NCI-H748 (cell line): ENCODE results near the gene MYO16.
A peak's percentile ranks its signal among the peaks of the same experiment; 100 is the strongest.

Experiments
- DNase-seq: peaks from one replicate; lab custom pipeline; 2025; ENCODE audit not compliant: unreplicated experiment; lab: John Stamatoyannopoulos, UW

Gene MYO16

DNA sequence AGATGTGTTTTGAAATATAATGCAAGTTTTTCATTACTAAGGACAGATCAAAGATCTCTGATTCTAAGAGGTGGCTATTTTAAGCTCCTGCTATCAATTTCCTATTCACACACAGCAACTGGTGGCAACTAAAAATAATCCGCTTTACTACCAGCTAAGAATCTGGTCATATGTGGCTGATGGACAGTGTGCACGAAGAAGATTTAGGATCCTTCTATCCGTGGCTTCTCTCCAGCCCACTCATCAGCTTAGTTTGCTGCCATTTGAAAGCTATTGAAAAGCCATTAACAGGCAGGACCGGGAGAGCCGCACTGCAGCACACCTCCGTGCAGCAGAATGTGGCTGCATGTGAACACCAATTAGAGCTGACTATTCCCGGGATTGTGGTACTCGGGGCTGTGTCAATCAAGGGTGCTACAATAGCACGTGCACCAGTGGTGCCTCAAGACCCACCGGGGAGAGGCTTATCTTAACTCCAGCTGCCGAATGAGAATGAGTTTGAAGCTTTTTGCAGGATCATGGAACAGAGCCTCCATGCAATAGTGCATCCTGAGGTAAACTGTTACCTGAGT, at the start of gene MYO16:
Gene MYO16 (plus strand): TSS at position 431 of the 572 bp plus-strand sequence. CDS start 234 bp downstream, outside the sequence.
- peak; percentile 34 for DNase-seq

GRCh38 chr13:108586826-108587225, 42.6 kb upstream of the MYO16 start:
- no peak for DNase-seq

DNA sequence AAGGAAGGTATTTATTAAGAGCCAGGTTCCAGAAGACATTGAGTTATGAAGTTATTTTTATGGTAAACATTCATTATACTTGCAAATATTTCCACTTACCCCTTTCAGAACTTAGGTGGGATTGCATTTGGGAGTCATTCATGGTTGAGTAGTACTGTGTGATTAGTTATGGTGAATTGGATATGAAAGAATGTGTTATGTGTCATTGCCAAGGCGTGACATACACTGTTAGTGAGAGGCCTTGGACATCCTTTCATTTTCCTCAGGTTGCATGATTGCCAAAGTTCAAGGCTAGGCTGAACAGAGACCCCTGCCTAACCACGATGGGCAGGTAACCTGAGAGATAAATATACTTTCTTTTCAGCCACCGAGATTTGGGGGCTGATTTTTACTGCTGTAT, 40.9 kb upstream of the MYO16 start:
- DNase-seq, result no peak

DNA sequence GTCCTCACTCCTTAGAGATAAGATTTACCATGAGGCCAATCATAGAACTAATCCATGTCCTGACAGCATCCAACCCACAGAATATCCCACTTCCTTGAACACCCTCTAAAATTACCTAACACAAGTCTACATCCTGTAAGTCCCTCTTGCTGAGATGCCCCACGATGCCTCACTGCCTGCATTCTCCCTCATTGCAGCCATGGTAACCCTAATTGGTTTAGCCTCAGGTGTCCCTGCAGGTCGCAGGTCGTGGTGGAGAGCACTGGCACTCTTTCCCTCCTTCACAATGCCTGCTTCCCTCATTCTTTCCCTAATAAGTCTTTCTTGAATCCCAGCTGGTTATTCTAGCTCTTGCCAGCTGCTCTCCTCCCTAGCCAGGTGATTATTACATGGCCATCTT, 35.3 kb upstream of the MYO16 start:
- DNase-seq, result peak; percentile 41

GRCh38 chr13:108595436-108596274, 33.8 kb upstream of the MYO16 start:
- no peak for DNase-seq

DNA sequence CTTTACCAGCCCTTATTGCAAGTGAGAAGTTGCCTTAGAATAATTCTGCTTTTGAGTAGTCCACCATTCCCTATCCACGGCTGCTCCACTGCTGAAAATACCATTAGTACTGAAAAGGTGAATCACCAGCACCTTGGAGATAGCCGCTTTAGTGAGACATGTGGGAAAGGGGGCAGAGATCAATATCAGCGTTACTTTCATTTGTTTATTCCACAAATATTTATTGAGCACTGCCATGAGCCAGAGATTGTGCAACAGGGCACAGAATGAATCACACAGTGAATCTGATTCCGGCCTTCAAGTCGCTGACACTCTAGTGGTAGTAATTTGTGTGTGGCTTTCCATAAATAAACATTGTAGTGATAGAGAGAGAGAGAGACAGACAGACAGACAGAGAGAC, 31.5 kb upstream of the MYO16 start:
- DNase-seq, result no peak

GRCh38 chr13:108606424-108606823, 23.0 kb upstream of the MYO16 start:
- DNase-seq, result no peak

- peak; percentile 28 for DNase-seq
These were observed 20.1 kb upstream of the MYO16 start for GRCh38 chr13:108609353-108609752.

GRCh38 chr13:108610507-108610906, 18.9 kb upstream of the MYO16 start:
- no peak for DNase-seq

- no peak for DNase-seq
These were observed 14.2 kb upstream of the MYO16 start for GRCh38 chr13:108615241-108615640.

DNA sequence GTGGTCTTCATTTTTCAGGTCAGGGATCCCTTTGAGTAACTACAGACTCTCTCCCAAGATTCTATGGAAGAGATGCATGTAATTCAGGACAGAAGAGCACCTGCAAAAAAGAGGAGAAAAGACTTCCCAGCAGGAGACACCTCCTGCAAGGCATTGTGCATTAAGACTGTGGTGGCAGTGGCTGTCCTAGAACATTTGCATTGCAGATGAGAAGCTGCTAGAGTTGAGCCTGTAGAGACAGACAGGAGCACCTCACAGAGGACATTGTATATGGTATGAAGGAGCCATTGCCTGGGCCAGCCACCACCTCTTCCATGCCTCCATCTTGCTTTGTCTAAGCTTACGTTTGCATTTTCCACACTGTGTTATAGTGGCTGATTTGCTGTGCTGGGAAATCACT, 11.2 kb upstream of the MYO16 start:
- DNase-seq, result no peak

DNA sequence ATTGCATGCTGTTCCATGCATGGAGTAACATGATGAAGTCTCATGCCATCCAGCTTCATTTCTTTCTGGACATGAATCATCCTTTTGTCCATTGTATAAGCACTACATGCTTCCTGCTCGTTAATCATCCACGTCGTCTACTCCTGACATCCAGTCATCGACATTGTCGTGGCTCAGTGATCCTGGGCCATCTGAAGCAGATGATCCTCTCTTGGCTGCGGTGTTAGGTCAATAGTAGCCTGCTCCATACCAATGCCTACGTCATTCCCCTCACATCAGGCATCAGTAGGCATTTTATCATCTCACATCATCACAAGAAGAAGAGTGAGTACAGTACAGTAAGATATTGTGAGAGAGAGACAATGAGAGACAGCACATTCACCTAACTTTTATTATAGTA, 7.9 kb upstream of the MYO16 start:
- DNase-seq, result no peak

DNA sequence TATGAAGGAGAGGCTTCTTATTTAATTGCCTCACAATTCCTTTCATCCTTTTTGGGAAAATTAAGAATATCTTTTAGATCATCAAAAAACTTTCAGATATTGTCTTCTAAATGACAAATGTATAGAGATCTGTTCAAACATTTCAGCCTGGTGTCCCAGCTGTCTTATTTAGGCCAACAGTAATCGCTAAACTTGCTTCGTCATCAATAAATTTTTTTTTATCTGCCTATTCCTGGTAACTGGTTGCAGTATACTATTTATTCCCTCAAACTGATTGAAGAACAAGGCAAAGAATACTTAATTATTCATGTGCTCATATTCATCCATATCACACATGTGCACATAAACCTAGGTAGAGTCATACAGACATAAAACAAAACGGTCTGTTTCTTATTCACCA, 5.3 kb upstream of the MYO16 start:
- no peak for DNase-seq

- DNase-seq, result no peak
These were observed 4.4 kb upstream of the MYO16 start for GRCh38 chr13:108624979-108625378.

DNA sequence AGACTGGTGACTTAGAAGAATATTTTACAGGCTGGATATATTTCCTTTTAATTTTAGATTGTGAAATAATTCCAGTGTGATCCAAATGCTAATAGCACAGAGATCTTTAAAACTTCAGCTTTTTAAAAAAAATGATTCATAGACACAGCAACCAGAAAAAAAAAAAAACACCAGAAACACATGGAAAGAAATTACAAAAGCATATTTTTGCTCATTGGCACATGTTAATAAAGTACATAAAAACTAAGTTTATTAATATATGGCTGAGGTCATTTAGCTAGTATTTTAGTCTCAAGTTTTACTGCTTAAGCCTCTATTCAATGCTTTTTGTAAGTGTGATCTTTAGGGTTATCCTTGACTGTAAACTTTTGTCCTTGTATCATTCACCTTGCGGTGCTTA, 577 bp downstream of the MYO16 start:
- DNase-seq, result no peak

DNA sequence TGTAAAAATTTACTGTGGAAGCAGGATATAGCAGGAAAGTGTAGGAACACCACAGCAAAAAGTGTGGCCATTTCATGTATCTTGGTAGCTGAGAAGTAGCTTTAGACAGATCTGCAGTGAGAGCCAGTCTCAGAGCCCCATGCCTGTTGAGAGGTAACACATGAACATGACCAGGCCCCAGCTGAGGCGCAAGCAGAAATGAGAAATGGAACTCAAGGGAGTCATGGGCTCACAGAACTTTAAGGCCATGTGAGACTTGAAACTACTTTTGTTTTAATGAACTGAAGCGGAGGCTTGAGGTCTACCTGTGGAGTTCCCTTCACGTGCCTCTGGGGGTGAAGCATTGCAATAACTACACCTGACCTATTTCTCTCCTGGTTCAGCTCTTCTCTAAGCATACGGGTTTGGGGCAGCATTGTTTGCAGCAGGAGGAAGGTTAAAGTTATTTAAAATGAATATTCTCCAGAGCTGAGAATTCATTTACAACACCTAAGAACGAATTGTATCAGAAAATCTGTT, 3.3 kb downstream of the MYO16 start:
- DNase-seq, result no peak

- no peak for DNase-seq
These were observed 9.5 kb downstream of the MYO16 start for GRCh38 chr13:108638901-108639300.

DNA sequence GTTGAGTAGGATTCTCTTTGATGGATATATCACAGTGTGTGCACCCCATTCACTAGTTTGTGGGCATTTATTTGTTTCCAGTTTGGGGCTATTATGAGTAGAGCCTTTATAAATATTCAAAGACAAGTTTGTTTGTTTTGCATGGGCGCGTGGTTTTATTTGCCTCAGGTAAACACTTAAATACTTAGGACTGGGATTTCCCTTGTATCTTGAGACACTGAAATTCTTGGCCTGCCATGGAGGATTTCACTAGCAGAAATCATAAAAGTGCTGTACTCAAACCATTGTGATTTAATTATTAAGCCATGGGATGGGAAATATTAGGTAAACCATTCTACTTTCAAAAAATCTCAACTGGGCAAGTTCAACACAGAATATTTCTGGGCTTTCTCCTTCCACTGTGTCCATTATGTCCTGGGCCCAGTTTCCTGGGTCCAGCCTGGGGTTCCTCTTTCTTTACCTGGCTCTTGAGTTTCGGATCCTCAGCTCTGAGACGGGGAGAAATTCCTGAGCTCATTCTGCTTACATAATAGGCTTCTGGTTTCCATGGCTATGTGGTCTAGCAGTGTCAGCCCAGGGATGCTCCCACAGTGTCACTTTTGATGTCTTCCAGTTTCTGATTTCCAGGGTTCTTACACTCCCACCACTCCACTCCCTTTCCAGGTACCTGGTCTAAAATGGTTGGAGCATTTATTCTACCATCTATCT, 14.4 kb downstream of the MYO16 start:
- DNase-seq, result no peak

- DNase-seq, result no peak
These were observed 16.0 kb downstream of the MYO16 start for GRCh38 chr13:108645376-108645775.

GRCh38 chr13:108650271-108650670, 20.9 kb downstream of the MYO16 start:
- no peak for DNase-seq

DNA sequence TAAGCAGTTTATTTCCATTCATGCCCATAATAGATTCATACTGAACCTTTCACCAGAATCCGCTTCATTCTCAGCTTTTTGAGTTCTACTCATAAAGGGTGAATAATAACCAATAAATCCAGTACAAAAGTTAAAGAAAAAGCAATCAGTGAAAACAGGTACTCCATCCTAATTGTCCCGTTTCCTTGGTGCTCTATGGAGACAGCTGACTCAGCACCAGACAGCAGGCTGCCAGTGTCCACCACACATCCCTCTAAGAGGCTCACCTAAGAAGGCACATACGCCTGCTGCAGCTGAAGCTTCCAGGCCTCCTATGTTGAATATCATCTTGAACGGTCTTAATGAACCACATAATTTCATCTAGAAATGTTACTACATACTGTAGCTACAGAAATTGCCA, 27.3 kb downstream of the MYO16 start:
- no peak for DNase-seq

GRCh38 chr13:108657519-108657918, 28.1 kb downstream of the MYO16 start:
- no peak for DNase-seq
